Endodermal cell (in vitro differentiated cells): ENCODE measurements around the gene FREM2. TPM values are rescaled to one million over a fixed set of nuclear protein-coding genes. Genes with fewer than 3 reads are reported as not detected.

ENCODE experiments used
- DNase-seq: peaks from one replicate; pipeline ENCODE4 v3.0.0-alpha.2; 2017
- H3K27ac ChIP-seq: 2 replicates; pipeline ENCODE4 v1.5.1; 2013; ENCODE audit warnings: mild to moderate bottlenecking, low read depth, low read length, moderate library complexity
- H3K27me3 ChIP-seq: 2 replicates; pipeline ENCODE4 v1.6.1; 2013; ENCODE audit warnings: mild to moderate bottlenecking, low read length, moderate library complexity; ENCODE audit not compliant: insufficient read depth, control insufficient read depth, poor library complexity, severe bottlenecking
- H3K36me3 ChIP-seq: 2 replicates; pipeline ENCODE4 v1.7.0; 2013; ENCODE audit warnings: mild to moderate bottlenecking, low read length, moderate library complexity; ENCODE audit not compliant: control insufficient read depth, insufficient read depth
- H3K4me1 ChIP-seq: one replicate; pipeline ENCODE4 v1.7.0; 2013; ENCODE audit warnings: low read length; ENCODE audit not compliant: control insufficient read depth, insufficient read depth
- H3K4me3 ChIP-seq: 2 replicates; pipeline ENCODE4 v1.5.1; 2013; ENCODE audit warnings: mild to moderate bottlenecking, low read length, moderate library complexity
- H3K9ac ChIP-seq: 2 replicates; pipeline ENCODE4 v1.6.1; 2013; ENCODE audit warnings: mild to moderate bottlenecking, low read length, moderate library complexity; ENCODE audit not compliant: poor library complexity, severe bottlenecking; ENCODE audit errors: extremely low read depth
- H3K9me3 ChIP-seq: 2 replicates; pipeline ENCODE4 v1.6.1; 2013; ENCODE audit warnings: mild to moderate bottlenecking, low read length, moderate library complexity; ENCODE audit not compliant: control insufficient read depth
- H3K27ac Mint-ChIP-seq: 2 replicates; pipeline ENCODE4 v1.8.0; 2020; ENCODE audit warnings: mixed read lengths
- H3K27me3 Mint-ChIP-seq: 2 replicates; pipeline ENCODE4 v1.8.0; 2021; ENCODE audit warnings: mild to moderate bottlenecking, mixed read lengths; ENCODE audit not compliant: insufficient read depth
- H3K36me3 Mint-ChIP-seq: 2 replicates; pipeline ENCODE4 v1.8.0; 2020; ENCODE audit warnings: low read depth, mixed read lengths
- H3K4me1 Mint-ChIP-seq: 2 replicates; pipeline ENCODE4 v1.8.0; 2020; ENCODE audit warnings: mixed read lengths
- H3K4me3 Mint-ChIP-seq: 2 replicates; pipeline ENCODE4 v1.8.0; 2020; ENCODE audit warnings: mild to moderate bottlenecking, moderate library complexity, mixed read lengths
- H3K9me3 Mint-ChIP-seq: 2 replicates; pipeline ENCODE4 v1.8.0; 2020; ENCODE audit warnings: mild to moderate bottlenecking, mixed read lengths
- WGBS, 2 experiments: methylation state at CpG; one replicate each; pipeline versions ENCODE4 v1.1.5 to v1.1.7; 2013; ENCODE audit warnings: missing lambda C conversion rate in 2 of 2, mixed read lengths in 1 of 2; ENCODE audit not compliant: insufficient coverage in 1 of 2, insufficient read length in 1 of 2; 5-methylcytosine and 5-hydroxymethylcytosine counted together
- total RNA-seq, 2 donors: library from RNA; stranded (reverse); fragmentation: NEBNext Ultra II Directional in 1 of 2; extraction: Animal tissue kit (Norgen Biotek cat#: 25700) in 1 of 2; gene quantifications; 2 replicates in 1 of 2; 3 replicates in 1 of 2; pipeline ENCODE4 v1.2.1, GENCODE V29; 2021
- TF ChIP-seq, protein P1 (sequence below): fragments of 200-600 bp; sonication (generic); conservative IDR thresholded peaks from 2 replicates; pipeline ENCODE4 v1.5.0; 2021; ENCODE audit warnings: antibody characterized with exemption, mild to moderate bottlenecking

The FREM2 gene
- total RNA-seq, 2 donors from 2014 or later: 20.4 to 28.4 TPM

DNA sequence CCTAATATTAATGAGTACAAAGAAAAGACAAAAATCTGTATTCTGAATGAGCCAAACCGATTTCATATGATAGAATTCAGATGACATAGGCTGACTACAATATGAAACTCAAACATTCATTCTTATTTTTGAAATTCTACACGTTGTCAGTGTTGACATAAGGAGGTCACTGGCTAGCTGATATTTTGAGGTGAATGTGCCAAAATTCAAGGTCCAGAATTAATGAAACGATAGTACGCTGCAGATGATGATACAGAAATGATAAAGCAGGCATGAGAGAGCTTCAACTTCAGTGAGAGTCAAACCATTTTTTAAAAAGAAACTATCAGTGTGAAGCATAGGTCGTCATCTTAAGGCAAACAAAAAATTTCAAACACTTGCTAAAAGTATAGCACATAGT lies 88.2 kb downstream of the FREM2 start:
- H3K36me3 Mint-ChIP-seq: peaks cover 5% of the 10 kb centered on the region
- H3K9ac ChIP-seq: no peak overlapping the region
- no peaks in the 10 kb centered on the region for H3K27me3 Mint-ChIP-seq
- TF ChIP-seq, protein P1, sequence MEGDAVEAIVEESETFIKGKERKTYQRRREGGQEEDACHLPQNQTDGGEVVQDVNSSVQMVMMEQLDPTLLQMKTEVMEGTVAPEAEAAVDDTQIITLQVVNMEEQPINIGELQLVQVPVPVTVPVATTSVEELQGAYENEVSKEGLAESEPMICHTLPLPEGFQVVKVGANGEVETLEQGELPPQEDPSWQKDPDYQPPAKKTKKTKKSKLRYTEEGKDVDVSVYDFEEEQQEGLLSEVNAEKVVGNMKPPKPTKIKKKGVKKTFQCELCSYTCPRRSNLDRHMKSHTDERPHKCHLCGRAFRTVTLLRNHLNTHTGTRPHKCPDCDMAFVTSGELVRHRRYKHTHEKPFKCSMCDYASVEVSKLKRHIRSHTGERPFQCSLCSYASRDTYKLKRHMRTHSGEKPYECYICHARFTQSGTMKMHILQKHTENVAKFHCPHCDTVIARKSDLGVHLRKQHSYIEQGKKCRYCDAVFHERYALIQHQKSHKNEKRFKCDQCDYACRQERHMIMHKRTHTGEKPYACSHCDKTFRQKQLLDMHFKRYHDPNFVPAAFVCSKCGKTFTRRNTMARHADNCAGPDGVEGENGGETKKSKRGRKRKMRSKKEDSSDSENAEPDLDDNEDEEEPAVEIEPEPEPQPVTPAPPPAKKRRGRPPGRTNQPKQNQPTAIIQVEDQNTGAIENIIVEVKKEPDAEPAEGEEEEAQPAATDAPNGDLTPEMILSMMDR: no peak
- peaks cover 9% of the 10 kb centered on the region for H3K9me3 Mint-ChIP-seq
- H3K4me3 Mint-ChIP-seq: no peak overlapping the region
- H3K4me1 ChIP-seq: no peaks in the 10 kb centered on the region
- WGBS, 2 experiments: 71 to 74% methylated on average over 4 to 5 of the region's 5 CpGs
- peaks cover 13% of the 10 kb centered on the region for H3K9me3 ChIP-seq
- no peaks in the 10 kb centered on the region for H3K36me3 ChIP-seq
- H3K27ac ChIP-seq: no peak overlapping the region
- DNase-seq: no peak
- H3K4me3 ChIP-seq: no peak overlapping the region
- H3K27me3 ChIP-seq: no peaks in the 10 kb centered on the region
- H3K4me1 Mint-ChIP-seq: peaks cover 12% of the 10 kb centered on the region
- no peak overlapping the region for H3K27ac Mint-ChIP-seq

DNA sequence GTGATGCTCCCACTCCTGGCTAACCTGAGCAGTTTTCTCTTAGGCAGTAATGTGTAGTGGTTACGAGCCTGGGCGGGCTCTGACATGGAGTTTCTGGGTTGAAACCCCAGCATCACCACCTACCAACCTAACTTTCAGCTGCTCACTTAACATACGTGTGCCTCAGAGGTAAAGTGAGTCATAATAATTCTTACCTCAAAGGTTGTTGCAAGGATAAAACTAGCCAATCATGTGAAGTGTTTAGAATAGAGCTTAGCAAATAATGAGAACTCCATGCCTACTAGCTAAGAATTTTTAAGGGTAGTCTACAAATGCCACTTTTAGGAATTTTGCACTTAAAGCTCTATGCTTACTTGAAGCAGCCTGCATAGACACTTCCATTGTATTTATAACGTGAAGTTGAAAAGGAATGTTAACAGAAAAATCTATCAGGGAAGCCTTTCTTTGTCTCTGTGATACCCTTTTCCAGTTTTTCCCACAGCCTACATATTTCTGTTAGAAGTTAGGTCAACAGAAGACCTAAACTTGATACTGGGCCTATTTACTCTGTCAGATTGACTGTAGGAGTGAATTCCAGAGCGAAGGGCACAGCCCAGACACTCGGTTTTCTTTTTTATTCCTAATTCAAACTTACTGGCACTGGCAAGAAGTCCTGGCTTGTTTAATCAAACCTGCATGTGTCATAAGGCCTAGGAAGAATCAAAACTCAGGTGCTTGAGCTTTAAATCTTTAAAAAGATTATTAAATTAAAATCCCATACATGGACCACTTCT lies 90.7 kb downstream of the FREM2 start:
- no peak overlapping the region for H3K4me3 ChIP-seq
- peaks cover 3% of the 10 kb centered on the region for H3K4me1 ChIP-seq
- WGBS, 2 experiments: 98 to 100% methylated on average over 1 to 6 of the region's 6 CpGs
- H3K27me3 ChIP-seq: no peaks in the 10 kb centered on the region
- peaks cover 13% of the 10 kb centered on the region for H3K9me3 ChIP-seq
- H3K9ac ChIP-seq: no peak overlapping the region
- H3K9me3 Mint-ChIP-seq: peaks cover 9% of the 10 kb centered on the region
- no peaks in the 10 kb centered on the region for H3K27me3 Mint-ChIP-seq
- H3K4me3 Mint-ChIP-seq: no peak overlapping the region
- H3K36me3 ChIP-seq: no peaks in the 10 kb centered on the region
- H3K27ac ChIP-seq: no peak overlapping the region
- peaks cover 5% of the 10 kb centered on the region for H3K36me3 Mint-ChIP-seq
- no peak overlapping the region for H3K27ac Mint-ChIP-seq
- TF ChIP-seq, protein P1: no peak
- H3K4me1 Mint-ChIP-seq: peaks cover 25% of the 10 kb centered on the region
- DNase-seq: no peak

DNA sequence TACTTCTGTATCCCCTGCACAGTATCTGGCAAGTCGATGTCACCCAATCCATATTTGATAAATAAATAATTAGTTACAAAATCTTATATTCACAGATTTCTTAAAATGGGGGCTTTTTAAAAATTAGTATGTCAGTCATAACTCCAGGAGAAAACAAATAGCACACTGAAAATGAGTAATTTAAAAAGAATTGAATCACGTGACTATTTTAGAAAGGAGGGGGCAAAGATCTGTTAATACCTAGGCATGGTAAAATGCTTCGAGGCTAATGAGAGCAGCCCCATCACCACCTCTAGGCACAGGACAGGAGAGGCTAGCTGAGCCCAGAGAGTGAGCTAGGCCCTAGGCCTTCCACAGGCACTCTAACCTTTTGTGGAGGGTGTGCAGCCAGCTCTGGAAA lies 94.7 kb downstream of the FREM2 start:
- Mint-ChIP-seq H3K4me1 (peaks cover 30% of the 10 kb centered on the region), H3K9me3 (peaks cover 9% of the 10 kb centered on the region), H3K4me3 (no peak overlapping the region), H3K27me3 (no peaks in the 10 kb centered on the region), H3K27ac (no peak overlapping the region), H3K36me3 (peaks cover 8% of the 10 kb centered on the region)
- no peak overlapping the region for H3K27ac ChIP-seq
- no peaks in the 10 kb centered on the region for H3K27me3 ChIP-seq
- H3K4me3 ChIP-seq: no peak overlapping the region
- peaks cover 3% of the 10 kb centered on the region for H3K4me1 ChIP-seq
- TF ChIP-seq, protein P1: no peak
- no peaks in the 10 kb centered on the region for H3K36me3 ChIP-seq
- H3K9ac ChIP-seq: no peak overlapping the region
- DNase-seq: no peak
- peaks cover 9% of the 10 kb centered on the region for H3K9me3 ChIP-seq
- 96% methylated on average over 2 of the region's 3 CpGs; no CpG with 5 or more reads in 1 of the 2 experiments for WGBS, 2 experiments
